Stimulated activated CD4-positive, alpha-beta T cell treated with anti-CD3 and anti-CD28 coated beads, Interleukin-1b, Interleukin-23, amount 100 ng/mL, for 24 hours (primary cell): ENCODE results near the gene KRT33A.
"Not testable (repeated sequence)": the region's sequence is repeated elsewhere in the genome, so short reads cannot be mapped to it uniquely, and the experiment has no call there.

Experiments
- DNase-seq, 4 experiments: peaks; one replicate each; pipeline ENCODE4 v3.0.0-alpha.2; 2020; ENCODE audit warnings: low read depth in 4 of 4, low spot score in 1 of 4

Gene KRT33A

DNA sequence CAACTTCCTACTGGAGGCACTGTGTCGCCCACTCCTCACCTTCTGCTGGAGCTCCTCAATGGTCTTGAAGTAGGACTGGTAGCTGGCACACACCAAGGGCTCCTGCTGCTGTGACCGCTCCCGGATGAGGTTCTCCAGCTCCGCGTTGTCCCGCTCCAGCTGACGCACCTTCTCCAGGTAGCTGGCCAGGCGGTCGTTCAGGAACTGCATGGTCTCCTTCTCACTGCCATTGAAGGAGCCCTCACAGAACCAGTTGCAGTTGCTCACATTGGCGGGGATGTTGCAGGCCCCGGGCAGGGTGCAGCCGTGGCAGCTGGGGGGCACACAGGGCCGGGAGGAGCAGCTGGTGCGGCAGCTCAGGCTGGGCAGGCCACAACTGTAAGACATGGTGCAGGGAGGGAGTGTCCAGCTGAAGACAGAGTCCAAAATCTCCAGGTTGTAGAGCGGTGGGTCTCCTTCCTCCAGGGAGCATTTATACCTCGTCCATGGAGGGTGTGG is at the start of gene KRT33A:
Gene KRT33A, minus strand, starts transcription at position 448 of the 498 bp plus-strand sequence. Its CDS starts 61 bp downstream, at position 387.
- not testable (repeated sequence) for DNase-seq

DNA sequence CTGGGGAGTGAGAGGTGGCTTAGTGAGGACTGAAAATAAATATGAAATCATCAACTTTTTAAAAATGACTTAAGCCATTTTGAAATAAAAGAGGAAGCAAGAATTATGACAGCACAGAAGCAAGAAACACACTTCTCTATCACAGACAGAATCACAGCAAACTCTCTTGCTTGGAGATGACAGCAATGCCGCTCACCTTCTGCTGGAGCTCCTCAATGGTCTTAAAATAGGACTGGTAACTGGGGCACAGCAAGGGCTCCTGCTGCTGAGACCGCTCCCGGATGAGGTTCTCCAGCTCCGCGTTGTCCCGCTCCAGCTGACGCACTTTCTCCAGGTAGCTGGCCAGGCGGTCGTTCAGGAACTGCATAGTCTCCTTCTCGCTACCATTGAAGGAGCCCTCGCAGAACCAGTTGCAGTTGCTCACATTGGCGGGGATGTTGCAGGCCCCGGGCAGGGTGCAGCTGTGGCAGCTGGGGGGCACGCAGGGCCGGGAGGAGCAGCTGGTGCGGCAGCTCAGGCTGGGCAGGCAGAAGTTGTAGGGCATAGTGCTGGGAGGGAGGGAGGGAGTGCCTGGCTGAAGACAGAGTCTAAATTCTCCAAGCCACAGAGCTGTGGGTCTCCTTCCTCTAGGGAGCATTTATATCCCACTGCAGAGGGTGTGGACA is 46.5 kb upstream of the KRT33A start, which contains the start of gene KRT31:
Gene KRT31, minus strand, starts transcription at position 613 of the 665 bp plus-strand sequence. Its CDS starts 69 bp downstream, at position 544.
- no peak for DNase-seq

DNA sequence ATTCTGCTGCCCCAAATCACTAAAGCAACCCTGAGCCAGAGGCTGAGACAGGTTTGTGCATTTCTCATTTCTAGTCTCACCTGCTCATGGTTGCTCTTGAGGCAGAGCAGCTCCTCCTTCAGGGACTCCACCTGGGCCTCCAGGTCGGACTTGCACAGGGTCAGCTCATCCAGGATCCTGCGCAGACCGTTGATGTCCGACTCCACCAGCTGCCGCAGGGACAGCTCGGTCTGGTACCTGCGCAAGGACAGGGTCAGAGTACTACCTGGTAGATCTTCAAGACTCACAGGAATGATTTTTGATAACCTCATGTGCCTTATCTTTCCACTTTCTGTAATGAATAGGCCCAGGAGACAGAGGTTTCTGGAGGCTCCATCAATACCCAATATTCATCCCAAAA is 45.7 kb upstream of the KRT33A start:
- no peak for DNase-seq

DNA sequence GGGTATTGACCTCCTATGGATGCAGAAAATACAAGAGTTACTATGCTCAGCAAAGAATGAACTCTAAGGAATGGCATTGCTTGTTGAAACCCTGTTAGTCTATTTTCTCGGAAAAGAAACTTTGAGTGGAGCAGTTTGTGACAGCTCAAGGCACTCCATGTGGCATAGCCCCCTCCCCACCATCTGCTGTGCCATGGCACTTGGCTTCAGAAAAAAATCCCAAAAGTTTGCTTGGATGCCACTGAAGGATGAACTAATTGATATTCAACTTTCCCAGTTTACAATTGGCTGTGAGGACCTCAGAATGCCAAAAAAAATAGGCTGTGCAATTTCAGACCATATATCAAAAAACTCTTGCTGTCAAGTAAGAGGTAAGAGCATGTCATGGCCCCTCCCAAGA is 45.0 kb upstream of the KRT33A start:
- DNase-seq = no peak

DNA sequence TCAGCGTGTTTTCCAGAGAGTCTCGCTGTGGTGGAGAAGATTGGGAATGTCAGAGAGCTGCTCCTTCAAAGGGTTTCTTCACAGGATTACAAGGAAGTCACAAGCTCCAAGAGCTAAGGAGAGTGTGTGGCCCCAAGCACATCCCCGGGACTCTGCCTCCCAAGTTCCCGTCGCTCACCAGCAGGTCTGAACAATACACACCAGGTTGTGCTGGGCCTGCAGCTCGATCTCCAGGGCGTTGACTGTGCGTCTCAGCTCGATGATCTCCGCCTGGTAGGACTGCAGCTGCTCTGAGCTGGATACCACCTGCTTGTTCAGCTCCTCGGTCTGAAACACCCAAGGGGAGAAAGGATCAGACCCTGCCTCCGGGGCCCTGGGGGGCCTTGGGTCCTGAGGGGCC is 44.4 kb upstream of the KRT33A start:
- DNase-seq = not testable (repeated sequence)

DNA sequence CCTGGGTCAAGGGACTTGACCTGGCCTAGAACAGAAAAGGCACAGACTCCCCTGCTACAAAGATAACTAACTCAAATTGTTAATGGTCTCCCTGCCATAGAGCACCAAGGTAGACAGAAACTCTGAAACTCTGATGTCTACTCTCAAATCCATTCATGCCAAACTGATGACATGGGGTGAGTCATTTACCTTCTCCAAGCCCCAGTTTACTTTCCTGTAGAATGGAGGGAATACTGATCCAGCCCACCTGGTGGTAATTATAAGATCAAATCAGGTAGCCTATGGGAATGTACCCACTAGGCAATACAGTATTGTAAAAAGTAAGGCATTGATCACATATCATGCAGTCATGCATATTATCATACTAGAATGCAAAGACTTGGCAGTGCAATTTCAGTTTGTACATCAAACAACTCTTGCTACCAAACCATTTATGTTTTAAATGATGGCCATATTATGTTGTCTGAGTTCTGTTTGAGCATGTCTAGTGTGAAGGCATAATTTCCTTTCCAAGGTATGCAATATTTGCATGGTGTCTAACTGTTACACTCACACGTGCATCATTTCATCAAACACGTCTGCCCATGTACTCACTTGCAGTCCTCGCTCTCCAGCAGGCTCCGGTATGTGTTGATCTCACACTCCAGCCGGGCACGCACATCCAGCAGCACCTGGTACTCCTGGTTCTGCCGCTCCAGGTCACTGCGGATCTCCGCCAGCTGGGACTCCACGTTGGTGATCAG is 43.8 kb upstream of the KRT33A start:
- no peak for DNase-seq

DNA sequence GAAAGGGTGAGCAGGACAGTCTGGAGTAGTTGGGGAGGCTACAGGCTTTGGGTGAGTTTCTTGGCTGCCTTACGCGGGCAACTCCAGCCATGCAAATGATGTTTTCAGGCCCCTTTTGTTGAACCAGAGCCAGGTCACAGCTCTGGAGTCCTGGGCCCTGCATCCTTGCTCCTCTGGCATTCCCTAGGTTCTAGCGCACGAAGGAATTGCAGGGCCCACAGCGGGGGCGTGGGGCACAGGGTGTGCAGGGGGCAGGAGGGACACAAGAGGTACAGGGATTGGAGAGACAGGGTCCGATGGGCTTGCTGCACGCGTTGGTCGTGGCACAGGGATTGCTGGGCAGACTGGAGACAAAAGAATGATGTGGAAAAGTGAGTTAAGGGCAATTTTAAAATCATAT is 43.2 kb upstream of the KRT33A start:
- no peak for DNase-seq

DNA sequence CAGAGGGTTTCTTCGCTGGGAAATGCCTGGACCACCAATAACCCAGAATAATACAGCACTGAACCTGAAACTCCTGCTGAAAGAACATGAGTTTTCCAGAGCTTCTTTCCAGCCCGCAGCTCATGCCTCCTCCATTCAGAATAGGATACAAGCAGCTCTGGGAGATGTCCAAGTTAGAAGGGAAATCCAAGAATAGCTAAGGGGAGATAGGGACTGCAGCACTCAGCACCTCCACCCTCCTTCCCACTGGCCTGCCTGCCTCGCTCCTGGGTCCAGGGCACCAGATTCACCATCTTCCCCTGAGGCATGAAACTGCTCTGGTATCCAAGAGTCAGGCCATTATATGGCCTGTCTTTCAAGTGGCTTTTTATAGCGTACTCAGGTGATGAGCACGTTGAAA is 42.7 kb upstream of the KRT33A start:
- no peak for DNase-seq

DNA sequence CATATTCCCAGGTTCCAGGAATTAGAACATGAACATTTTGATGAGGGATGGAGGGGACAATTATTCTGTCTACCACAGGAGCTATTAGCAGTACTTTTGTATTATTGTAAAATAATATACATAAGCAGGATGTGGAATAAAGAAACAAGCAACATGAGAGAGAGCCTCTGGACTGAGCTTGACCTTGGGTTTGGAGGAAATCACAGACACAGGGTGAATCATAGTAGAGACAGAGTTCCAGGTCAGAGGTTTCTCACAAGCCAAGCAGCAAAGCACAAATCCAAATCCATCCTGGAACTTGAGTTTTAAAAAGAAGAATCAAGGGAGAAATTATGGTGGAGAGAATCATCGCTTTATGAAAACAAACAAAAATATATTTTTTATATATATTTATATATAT is 41.6 kb upstream of the KRT33A start:
- no peak for DNase-seq

DNA sequence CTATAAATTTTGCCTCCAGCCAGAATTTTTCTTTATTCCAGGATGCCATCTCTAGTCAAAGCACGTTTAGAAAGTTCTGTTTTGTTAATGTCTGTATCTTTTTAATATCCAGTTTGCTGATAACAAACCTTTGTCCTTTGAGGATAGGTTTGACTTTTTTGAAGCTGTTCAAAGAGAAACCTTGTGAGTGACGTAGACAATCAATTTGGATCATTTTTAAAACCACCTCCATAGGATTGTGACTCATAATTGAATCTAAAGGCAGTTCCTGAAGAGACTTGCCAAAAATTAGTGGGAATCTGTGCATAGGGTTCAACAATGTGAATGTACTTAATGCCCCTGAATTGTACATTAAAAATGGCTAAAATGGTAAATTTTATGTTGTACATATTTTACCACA is 40.9 kb upstream of the KRT33A start:
- no peak for DNase-seq

DNA sequence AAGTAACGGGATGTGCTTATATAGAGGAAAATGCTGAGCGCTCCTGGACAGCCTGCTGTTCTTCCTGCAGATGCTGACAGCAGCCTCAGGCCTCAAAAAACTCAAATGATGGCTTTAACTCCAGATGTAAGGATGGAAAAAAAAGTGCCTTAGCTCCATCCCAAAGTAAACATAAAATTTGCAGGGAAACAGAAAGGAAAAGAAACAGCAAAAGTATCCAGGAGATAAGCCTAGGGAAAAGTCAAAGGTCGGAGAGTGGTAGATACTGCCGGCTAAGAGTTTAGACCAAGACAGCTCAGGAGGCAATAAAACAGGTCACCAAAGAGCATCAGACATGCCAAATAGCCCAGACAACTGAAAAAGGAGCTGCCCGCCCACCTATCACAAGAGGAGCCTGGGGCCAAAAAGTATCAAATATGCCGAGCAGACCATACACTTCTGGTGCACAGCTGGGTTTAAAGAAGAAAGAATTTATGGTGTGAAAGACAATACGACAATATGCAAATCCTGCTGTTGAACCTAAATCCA is 39.8 kb upstream of the KRT33A start:
- no peak for DNase-seq

DNA sequence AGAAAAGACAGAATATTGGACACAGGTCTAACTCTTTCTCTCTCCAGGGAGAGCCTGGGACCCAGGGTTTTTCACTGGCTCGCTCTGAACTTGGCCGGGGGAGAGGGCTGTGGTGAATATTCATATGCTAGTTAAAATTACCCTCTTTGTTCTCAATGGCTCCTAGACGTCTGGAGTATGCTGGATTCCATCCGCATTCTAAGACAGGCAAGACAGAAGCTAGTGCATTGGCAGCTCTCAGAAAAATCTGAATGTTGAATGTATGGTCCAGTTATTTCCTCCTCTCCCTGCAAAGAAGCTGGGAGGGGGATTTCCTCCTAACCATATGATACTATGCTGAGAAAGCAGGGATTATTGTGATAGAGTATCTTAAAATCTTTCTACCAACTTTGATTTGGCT is 37.0 kb upstream of the KRT33A start:
- no peak for DNase-seq

DNA sequence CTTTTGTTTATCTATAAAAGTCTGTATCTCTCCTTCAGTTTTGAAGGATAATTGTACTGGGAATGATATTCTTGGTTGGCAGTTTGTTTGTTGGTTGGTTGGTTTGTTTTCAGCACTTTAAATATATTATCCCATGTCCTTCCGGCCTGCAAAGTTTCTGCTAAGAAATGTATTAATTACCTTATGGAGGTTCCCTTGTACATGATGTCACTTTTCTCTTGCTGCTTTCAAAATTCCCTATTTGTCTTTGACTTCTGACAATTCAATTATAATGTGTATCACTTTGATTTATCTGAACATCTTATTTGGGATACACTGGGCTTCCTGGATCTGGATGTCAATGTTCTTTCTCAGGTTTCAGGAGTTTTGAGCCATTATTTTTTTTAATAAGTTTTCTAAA is 35.6 kb upstream of the KRT33A start:
- DNase-seq = no peak

DNA sequence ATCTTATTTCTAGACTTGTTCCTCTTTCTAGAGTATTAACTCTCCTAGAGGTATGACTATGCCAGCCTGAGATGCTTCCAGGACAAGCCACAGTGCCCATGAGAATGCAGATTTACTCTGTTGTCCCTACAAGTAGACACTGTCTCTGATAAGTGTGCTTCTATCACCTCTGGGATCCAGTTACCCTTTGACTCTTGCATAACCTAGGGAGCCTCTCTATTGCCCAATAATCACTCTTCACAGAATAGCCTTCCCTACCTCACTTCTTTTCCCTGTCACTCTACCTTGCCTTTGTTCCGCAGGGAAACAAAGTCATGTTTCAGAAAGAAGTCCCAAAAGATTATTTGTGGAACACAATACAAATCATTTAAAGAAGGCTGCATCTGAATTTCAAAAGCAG is 33.1 kb upstream of the KRT33A start:
- DNase-seq = no peak

DNA sequence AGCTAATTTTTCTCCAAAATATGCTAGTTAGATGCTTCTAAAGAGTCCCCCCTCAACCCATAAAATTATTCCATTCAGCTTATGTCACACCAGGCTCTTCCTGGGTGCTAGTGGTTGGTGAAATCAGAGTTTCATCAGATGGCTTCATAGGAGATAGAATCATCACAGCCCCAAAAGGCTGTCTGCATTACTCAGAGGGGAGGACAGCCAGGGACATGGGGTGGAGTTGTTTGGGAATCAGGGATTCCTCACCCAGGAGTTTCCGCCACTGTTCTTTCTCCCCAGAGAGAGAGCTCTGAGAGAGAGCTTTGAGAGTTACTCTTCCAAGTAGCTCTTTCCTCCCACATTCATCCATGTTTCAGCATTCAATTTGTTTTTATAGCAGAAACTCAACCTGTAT is 31.8 kb upstream of the KRT33A start:
- DNase-seq = no peak

DNA sequence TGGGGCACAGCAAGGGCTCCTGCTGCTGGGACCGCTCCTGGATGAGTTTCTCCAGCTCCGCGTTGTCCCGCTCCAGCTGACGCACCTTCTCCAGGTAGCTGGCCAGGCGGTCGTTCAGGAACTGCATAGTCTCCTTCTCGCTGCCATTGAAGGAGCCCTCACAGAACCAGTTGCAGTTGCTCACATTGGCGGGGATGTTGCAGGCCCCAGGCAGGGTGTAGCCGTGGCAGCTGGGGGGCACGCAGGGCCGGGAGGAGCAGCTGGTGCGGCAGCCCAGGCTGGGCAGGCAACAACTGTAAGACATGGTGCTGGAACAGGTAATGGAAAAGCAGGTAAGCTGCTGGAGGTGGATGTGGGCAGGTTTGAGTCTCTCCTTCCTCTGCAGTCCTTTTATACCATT is 31.3 kb upstream of the KRT33A start, which contains the start of gene KRT34:
Gene KRT34, minus strand, starts transcription at position 364 of the 400 bp plus-strand sequence. Its CDS starts 60 bp downstream, at position 304.
- not testable (repeated sequence) for DNase-seq

DNA sequence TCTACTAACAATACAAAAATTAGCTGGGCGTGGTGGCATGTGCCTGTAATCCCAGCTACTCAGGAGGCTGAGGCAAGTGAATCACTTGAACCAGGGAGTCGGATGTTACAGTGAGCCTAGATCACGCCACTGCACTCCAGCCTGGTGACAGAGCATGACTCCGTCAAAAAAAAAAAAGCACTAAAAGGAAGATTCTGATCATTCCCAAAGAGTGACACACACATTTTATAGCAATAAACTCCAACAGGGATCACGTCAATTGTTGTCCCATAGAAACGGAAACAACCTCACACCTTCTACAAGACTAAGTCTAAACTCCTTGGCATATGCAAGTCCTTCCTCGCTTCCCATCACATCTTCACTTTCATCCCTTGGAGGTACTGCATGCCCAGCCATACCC is 29.5 kb upstream of the KRT33A start:
- DNase-seq = not testable (repeated sequence)

DNA sequence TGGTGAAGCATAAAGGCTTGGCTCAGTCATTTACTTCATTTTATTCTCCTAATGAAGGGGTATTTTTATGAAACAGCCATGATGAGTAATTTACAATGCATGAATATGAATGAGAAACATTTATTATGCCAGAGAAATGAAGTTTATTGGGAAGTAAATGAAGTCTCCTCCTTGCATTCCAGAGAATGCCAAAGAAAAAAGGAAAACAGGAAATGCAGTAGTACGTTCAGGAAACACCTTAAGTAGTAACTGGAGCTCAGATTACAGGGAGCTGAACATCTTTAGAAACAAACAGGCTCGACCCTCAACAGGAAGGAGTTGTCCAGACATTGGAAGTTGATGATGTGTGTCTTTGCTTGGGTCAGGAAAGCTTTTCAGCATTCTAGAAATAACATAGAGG is 26.9 kb upstream of the KRT33A start:
- DNase-seq = no peak

DNA sequence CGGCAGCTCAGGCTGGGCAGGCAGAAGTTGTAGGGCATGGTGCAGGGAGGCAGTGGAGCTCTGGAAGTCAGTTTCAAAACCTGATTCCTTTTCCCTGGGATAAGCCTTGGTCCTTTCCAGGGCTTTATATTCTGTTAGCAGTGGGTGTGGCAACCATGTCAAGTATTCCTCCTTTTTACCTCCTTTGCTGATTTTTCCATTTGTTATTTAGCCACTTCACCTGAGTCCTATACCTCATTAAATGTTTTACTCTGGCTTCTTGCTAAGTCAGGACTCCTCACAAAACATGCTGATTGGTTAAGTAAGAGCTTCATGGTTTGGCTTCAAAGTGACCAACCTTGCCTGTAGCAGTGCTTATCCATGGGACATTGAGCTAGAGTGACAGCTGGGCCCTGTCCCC is 19.1 kb upstream of the KRT33A start, which contains the start of gene KRT33B:
Gene KRT33B, minus strand, starts transcription at position 101 of the 400 bp plus-strand sequence. Its CDS starts 63 bp downstream, at position 38.
- DNase-seq = no peak

DNA sequence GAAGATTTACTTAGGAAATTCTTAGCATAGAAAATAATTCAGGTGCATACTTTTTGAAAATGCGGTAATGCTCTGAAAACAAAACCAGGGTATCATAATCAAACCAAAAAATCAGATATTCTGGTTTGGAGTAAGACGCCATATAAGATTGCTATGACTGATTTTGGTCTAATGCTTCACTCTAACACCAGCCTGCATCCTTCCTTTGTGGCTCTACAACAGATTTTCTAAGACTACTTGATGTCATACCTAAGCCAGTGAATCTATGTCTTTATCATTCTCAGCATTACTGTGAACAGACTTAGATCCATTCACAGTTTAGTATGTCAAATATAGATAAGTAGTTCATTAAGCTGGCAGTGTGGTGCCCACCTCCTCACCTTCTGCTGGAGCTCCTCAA is 18.4 kb upstream of the KRT33A start:
- DNase-seq = no peak

DNA sequence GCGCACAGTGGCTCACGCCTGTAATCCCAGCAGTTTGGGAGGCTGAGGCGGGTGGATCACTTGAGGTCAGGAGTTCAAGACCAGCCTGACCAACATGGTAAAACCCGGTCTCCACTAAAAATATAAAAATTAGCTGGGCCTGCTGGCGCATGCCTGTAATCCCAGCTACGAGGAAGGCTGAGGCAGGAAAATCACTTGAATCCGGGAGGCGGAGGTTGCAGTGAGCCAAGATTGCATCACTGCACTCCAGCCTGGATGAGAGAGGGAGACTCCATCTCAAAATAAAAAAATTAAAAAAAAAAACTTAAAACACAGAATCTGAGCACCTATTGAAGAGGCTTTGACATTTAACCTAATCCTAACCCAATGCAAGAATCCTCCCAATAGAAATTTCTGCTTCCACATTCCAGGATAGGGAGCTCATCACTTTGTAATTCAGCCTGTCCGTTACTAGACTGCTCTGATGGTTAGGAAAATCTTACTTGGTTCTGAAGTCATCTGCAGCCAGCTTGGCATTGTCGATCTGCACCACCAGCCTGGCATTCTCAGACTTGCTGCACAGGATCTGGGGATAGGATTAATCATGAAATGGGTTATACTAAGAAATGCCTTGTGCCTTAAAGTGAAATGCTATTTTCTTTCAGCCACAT is 16.9 kb upstream of the KRT33A start:
- DNase-seq = no peak
